Posterior vena cava (tissue), 2 donors: ENCODE data around the gene GALNT9. TPM values are rescaled to one million over a fixed set of nuclear protein-coding genes. Genes with fewer than 3 reads are reported as not detected.

Experiments
- DNase-seq: peaks from one replicate; pipeline ENCODE4 v3.0.0-alpha.2; 2020; ENCODE audit warnings: low spot score
- intact Hi-C, 2 donors: fragments of 100-400 bp; cut with DNase I; formaldehyde crosslinking; loops; one replicate each; pipeline versions ENCODE4 v1.14.1 to v1.14.2; 2022 to 2023
- total RNA-seq, 2 donors: library from RNA; stranded (reverse); fragmentation: NEBNext Ultra II Directional; extraction: Animal tissue kit (Norgen Biotek cat#: 25700); gene quantifications; one replicate each; pipeline ENCODE4 v1.2.1, GENCODE V29; 2021
- donor health status: DM: yes; HTN: yes; CAD: no.
- donor health status: DM: yes; HTN: yes; CAD: no.

GALNT9 gene
- total RNA-seq, 2 donors from 2014 or later = not detected

GRCh38 chr12:132174839-132175490 lies 154.4 kb downstream of the GALNT9 start:
- intact Hi-C loops = no loop called here
- DNase-seq = peak; percentile 56

- peak; percentile 70 for DNase-seq
- intact Hi-C loops = no loop called here
Observed at GRCh38 chr12:132174015-132174838, 155.2 kb downstream of the GALNT9 start.

- DNase-seq = peak; percentile 80
- intact Hi-C loops = no loop called here
Observed at GRCh38 chr12:132173135-132174014, 156.0 kb downstream of the GALNT9 start.

- intact Hi-C loops = no loop called here
- peak; percentile 64 for DNase-seq
Observed at GRCh38 chr12:132172619-132173018, 156.8 kb downstream of the GALNT9 start.

GRCh38 chr12:132171968-132172521 lies 157.3 kb downstream of the GALNT9 start:
- intact Hi-C loops = no loop called here
- peak; percentile 67 for DNase-seq

GRCh38 chr12:132171293-132171967 lies 158.0 kb downstream of the GALNT9 start:
- intact Hi-C loops = no loop called here
- DNase-seq = peak; percentile 76

GRCh38 chr12:132170637-132171292 lies 158.6 kb downstream of the GALNT9 start:
- intact Hi-C loops = no loop called here
- DNase-seq = peak; percentile 74

GRCh38 chr12:132170094-132170636 lies 159.2 kb downstream of the GALNT9 start:
- DNase-seq = peak; percentile 90
- intact Hi-C loops = no loop called here

GRCh38 chr12:132169376-132169775 lies 160.0 kb downstream of the GALNT9 start:
- peak; percentile 80 for DNase-seq
- intact Hi-C loops = no loop called here

- peak; percentile 78 for DNase-seq
- intact Hi-C loops = no loop called here
Observed at GRCh38 chr12:132168311-132169031, 160.9 kb downstream of the GALNT9 start.

- peak; percentile 75 for DNase-seq
- intact Hi-C loops = no loop called here
Observed at GRCh38 chr12:132167611-132168310, 161.6 kb downstream of the GALNT9 start.

- intact Hi-C loops = no loop called here
- DNase-seq = no peak
Observed at GRCh38 chr12:132166801-132167591, 162.4 kb downstream of the GALNT9 start.

GRCh38 chr12:132166093-132166492 lies 163.3 kb downstream of the GALNT9 start:
- DNase-seq = peak; percentile 22
- intact Hi-C loops = no loop called here

GRCh38 chr12:132165584-132165983 lies 163.8 kb downstream of the GALNT9 start:
- peak; percentile 24 for DNase-seq
- intact Hi-C loops = no loop called here

GRCh38 chr12:132164426-132164825 lies 165.0 kb downstream of the GALNT9 start:
- intact Hi-C loops = no loop called here
- peak; percentile 10 for DNase-seq

GRCh38 chr12:132163911-132164288 lies 165.5 kb downstream of the GALNT9 start:
- DNase-seq = peak; percentile 59
- intact Hi-C loops = no loop called here
